ENCODE data around the gene ABCC1.

ABCC1 gene

DNA sequence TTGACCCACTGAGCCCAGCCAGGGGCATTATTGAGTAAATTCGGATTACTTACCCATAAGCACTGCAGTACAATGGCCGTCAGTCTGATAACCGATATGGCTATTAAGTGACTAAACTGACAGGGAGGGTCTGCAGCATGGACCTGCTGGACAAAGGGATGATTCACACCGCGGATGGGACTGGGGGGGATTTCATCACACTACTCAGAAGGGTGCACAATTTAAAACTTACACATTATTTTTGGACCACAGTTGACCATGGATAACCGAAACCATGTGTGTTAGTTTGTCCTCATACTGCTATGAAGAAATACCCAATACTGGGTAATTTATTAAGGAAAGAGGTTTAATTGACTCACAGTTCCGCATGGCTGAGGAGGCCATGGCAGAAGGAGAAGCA is 167.4 kb downstream of the ABCC1 start:
- no peak for DNase-seq

DNA sequence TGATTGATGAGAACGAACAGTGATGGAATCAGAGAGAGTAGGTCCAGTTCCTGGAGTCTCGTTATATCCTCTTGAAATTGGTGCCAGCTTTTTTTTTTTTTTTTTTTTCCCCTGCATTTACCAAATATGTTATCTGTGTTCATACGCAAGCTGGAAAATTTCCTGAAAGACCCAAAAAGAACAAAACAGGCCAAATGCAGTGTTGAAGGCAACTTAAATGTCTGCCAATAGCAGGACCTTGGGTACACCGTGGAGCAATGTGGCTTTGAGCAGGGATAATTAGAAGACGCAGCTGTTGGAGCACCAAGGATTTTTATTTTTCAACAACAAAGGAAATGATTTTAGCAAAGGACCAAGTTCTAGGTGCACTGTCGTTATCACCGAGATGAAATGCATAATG is 168.9 kb downstream of the ABCC1 start:
- DNase-seq: no peak

DNA sequence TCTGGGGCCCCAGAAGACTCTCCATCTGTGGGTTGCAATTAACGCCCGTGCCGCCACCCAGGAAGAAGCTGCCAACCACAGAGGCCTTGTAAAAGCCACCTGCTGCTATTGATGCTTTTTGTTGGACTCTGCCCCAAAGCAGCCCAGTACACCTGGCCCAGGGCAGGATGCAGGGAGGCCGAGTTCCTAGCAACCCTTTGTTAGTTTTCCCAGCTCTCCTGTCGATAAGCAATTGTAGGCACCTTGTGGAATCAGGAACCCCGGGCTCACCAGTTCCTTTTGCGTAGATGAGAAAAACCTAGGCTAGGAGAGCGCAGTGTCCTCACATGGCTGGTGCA is 170.6 kb downstream of the ABCC1 start:
- DNase-seq: peak; percentile 2

DNA sequence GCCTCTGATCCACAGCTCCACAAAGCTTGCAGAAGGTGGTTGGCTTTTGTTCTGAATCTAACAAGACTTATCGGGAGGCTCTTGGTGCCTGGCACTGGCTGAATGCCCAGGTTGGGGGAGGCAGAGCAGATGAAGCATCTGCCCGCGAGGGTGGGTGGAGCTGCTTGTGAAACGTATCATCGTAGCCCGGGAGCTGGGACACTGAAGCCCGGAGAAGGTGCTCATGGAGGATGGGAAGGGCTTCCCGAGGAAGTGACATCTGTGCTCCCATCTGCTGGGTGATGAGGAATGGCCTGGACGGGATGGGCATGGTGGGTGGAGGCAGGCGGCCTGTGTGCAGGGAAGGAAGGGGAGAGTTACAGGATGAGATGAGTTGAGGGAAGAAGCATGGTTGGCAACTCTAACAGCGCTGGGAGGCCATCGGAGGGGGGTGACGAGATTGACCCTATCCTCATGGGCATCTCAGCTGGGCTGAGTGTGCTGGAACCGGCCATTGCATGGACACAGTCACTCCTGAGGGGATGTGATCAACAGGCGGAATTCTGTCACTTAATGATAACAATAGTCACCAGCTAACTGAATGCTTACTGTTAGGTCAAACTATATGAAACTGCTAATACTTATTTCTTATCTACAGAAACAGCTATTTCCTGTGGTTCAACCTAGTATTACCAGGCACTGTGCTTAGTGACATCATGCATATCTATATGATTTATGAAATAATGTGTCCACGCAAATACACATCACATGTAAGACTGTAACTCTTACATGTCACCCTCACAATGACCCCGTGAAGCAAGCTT is 171.2 kb downstream of the ABCC1 start:
- no peak for DNase-seq

DNA sequence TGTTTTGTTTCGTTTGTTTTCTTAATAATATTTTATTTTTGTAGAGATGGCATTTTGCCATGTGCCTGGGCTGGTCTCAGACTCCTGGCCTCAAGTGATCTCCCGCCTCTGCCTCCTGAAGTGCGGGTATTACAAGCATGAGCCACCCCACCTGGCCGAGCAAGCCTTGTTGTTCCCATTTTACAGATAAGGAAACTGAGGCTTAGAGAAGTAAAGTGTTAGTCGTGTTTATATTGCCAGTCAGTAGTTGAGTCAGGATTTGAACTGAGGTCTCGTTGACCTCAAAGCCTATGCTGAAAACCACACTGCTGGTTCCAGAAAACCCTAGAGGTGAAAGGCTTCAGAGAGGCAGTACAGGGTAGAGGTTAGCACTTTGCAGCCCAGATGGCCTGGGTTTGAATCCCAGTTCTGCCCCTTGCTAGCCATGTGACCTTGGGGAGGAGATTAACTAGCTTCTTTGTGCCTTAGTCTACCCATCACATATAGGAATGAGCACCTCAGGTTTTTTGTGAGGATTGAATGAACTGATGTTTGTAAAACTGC is 171.8 kb downstream of the ABCC1 start:
- DNase-seq: no peak

DNA sequence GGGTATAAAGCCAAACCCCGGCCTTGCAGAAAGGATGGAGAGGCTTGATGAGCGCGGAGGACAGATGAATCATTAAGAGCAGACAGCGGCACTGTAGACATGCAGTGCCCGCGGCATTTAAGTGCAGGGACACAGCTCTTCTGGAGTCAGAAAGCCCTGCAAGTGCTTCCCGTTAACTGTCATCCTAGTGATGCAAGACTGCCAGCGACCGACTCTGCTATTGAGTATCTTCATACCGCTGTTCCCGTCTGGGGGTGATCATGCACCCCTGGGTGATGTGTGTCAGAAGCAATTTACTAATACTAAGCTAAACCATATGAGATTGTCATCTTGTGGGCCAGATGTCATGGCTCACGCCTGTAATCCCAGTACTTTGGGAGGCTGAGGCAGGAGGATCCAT is 172.8 kb downstream of the ABCC1 start:
- DNase-seq: no peak

DNA sequence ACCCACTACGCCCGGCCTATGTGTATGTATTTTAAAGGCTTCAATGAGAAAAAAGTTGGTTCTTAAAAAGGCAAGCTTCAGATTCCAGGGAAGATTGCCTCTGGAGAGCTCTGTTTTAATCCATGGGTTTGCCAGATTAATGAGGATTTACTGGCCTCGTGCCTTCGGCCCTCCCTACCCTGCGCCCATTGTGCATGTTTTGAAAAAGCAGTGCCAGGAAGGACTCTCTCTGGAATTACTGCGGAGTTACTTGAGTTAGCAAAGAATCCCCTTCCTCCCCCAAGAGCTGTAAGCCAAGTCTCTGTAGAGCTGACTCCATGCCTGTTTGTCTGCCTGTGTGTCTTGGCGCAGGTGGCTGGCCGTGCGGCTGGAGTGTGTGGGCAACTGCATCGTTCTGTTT is 175.0 kb downstream of the ABCC1 start:
- DNase-seq: no peak

DNA sequence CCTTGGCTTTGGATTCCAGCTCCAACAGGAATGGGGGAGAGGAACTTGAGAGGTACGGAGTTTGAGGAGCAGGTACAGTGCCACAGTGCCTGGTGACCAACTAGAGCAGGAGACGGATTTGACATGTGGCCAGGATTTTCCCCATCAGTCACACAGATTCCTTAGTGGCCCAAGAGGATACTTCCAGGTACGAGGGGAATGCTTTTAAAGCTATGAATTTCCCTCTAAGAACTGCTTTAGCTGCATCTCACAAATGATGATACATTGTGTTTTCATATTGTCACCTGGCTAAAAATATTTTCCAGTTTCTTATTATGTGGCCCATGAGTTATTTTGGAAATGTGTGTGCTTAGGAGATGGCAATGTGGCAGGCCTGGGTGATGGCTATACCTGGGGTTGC is 175.6 kb downstream of the ABCC1 start:
- no peak for DNase-seq

DNA sequence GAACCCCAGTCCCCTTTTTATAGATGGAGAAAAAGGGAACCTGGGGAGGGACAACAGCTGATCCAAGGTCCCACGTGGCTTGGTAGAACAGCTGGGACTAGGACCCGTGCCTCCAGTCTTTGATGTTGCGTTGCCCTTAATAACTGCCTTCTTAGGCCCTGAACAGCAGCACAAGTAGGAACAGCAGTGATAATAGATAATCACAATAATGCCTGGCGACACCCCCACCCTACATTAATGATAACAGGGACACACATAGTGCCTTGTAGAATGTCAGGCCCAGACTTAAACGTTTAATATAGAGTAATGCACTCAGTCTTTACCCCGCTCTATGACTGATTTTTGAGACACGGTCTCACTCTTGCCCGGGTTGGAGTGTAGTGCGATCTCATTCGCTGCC is 177.5 kb downstream of the ABCC1 start:
- no peak for DNase-seq

DNA sequence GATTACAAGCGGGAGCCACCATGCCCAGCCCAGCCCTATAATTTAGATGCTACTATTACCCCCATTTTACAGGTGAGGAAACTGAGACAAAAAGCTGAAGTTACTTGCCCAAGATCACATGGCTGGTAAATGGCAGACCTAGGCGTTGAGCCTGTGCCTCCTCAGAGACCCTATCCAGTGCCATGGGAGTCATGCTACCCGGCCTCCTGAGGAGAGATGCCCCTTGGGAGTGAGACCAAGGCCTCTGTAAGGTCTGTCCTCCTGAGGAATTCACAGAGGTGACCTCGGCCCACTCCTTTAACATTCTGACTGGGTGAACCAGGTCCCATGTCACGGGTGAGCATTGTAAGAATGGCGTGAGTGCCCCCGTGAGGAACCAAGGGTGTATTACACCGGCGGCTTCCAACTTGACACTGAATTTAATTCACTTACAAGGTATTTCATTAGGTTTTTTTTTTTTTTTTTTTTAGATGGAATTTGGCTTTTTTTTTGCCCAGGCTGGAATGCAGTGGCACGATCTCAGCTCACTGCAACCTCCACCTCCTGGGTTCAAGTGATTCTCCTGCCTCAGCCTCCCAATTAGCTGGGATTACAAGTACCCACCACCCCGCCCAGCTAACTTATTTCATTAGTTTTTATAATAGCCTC is 178.2 kb downstream of the ABCC1 start:
- DNase-seq: peak; percentile 68

DNA sequence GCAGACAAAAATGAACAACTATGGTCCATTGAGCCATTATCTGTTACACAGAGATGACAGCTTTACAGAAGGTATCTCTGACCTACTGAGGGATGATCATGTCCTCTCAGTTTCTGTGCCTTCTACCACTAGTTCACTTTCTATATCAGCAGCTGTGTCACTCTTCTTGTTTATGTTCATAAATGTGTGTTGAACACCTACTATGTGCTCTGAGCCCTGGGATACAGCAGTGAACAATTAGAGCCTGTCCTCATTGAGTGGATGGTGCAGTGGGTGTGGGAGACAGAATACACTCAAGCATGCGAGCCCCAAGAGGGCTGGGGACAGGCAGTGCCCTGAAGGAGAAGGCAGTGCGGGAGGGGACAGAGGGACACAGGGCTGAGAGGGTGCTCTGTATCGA is 181.8 kb downstream of the ABCC1 start:
- DNase-seq: no peak

DNA sequence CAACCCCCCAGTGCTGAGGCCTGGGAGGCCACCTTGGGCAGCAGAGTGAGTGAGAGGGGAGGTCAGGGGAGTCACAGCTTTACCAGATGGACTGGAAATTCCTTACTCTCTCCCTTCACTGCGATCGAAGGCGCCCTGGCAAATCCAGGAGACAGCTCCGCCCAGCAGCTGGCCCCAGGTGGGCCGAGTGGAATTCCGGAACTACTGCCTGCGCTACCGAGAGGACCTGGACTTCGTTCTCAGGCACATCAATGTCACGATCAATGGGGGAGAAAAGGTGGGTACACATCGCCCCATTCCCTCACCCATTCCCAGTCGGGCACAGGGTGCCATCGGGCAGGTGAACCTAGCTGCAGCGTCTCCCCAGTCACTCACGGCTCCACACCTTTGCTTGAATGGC is 182.2 kb downstream of the ABCC1 start:
- DNase-seq: no peak

DNA sequence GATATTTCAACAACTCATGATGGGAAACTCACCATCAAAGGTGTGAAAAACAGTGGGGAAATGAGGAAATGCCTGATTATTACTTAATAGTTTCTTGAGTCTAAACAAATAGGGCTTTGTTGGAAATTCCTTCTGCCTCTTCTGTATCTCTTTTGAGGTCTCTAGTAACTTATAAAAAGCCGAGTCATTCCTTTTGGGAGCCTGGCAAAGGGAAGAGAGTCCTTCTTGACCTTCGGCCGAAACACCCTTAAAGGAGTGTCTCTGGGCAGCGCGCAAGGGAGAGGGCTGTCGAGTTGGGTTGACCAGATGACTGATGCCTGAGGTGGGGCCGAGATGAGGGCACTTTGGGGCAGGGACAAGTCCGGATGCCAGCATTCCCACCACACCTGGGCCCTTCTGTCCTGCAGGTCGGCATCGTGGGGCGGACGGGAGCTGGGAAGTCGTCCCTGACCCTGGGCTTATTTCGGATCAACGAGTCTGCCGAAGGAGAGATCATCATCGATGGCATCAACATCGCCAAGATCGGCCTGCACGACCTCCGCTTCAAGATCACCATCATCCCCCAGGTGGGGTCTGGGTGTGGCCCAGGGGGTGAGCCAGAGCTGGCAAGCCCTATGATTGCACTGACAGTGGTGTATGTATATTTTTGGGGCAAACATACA is 184.7 kb downstream of the ABCC1 start:
- no peak for DNase-seq

DNA sequence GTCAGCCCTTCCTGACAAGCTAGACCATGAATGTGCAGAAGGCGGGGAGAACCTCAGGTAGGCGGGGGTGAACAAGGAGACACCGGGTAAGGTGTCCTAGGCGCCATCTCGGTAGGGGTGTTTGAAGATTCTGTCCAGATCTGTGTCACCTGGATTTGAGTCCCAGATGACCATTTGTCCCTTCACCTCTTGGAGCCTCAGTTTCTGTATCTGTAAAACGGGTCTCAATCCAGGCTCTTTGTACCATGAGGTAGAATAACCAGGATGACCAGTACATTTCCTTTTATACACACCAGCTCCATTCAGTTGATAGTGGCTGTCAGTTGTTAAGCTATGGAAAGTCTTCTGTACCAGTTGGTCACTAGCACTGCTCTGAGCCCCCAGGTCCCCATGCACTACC is 187.2 kb downstream of the ABCC1 start:
- DNase-seq: no peak

DNA sequence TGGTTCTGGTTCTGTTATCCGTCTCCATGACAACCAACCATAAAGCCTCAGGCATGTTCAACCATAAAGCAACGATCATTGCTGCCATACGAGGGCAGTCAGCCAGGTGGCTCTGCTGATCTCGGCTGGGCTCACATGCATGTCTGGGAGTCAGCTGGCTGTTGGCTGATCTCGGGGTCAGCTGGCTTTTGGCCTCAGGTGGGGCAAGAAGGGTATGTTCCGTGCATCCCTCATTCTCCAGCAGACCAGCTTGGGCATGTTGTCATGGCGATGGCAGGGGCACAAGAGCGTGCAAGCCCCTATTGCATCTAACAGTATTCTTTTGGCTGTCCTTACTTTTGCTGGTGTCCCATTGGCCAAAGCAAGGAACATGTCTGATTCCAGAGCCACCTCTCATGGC is 187.7 kb downstream of the ABCC1 start:
- DNase-seq: no peak

DNA sequence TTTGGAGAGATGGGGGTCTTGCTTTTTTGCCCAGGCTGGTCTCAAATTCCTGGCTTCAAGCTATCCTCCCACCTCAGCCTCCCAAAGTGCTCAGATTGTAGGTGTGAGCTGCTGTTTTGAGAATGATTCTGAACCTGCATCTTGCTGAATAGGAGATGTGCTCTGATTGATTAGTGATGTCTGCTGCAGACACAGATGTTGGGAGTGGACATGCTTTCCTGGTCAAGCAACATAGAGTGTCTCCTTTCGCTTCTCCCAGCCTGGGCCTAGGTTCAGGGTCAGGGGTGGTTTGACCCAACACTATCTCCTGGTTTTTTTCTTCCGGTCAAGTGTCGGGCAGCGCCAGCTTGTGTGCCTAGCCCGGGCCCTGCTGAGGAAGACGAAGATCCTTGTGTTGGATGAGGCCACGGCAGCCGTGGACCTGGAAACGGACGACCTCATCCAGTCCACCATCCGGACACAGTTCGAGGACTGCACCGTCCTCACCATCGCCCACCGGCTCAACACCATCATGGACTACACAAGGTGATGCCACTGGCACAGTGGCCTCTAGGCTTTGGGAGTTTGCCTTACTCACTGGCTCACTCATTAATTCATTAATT is 188.7 kb downstream of the ABCC1 start:
- no peak for DNase-seq

DNA sequence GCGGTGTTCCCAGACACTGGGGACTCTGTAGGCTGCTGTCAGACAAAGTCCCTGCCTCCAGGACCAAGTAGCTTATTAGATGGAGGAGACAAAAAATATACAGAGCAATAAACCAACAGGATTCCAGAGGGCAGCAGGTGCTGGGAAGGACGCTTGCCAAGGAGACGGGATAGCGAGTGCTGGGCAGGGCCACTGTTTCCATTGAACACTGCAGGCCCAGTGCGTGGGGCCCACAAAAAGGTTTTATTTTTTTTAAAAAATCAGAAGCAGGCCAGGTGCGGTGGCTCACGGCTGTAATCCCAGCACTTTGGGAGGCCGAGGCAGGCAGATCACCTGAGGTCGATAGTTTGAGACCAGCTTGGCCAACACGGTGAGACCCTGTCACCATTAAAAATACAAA is 189.6 kb downstream of the ABCC1 start:
- DNase-seq: no peak

DNA sequence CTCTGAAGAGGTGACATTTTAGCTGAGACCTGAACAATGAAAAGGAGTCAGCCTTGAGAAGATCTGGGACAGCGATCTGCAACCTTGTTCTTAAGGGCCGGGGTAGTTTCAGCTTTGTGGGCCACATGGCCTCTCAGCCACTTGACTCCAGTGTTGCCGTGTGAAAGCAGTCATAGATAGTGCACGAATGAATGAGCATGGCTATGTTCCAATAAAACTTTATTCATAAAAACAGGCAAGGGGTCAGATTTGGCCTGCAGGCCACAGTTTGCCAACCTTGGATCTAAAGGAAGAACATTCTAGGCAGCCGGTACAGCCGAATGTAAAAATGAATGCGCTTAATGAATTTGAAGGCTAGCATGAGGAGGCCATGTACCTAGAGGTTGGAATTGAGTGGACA is 190.4 kb downstream of the ABCC1 start:
- DNase-seq: no peak

DNA sequence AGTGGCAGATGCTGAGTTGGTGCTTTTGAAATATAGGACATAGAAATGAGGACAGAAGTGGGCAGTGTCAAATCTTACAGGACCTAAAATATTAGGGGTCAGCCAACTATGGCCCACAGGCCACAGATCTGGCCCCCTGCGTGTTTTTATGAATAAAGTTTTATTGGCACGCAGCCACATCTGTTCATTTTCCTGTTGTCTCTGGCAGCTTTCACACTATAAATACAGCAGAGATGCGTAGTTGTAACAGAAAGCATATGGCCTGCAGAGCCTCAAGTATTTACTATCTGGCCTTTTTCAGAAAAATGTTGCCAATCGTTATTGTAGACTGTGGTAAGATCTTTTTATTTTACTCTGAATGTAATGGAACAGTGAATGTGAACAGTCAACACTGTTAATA is 191.1 kb downstream of the ABCC1 start:
- no peak for DNase-seq

DNA sequence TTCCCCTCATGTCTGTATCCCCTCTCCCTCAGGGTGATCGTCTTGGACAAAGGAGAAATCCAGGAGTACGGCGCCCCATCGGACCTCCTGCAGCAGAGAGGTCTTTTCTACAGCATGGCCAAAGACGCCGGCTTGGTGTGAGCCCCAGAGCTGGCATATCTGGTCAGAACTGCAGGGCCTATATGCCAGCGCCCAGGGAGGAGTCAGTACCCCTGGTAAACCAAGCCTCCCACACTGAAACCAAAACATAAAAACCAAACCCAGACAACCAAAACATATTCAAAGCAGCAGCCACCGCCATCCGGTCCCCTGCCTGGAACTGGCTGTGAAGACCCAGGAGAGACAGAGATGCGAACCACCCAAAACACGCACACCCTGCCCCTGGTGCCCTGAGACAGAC is 191.7 kb downstream of the ABCC1 start:
- no peak for DNase-seq

DNA sequence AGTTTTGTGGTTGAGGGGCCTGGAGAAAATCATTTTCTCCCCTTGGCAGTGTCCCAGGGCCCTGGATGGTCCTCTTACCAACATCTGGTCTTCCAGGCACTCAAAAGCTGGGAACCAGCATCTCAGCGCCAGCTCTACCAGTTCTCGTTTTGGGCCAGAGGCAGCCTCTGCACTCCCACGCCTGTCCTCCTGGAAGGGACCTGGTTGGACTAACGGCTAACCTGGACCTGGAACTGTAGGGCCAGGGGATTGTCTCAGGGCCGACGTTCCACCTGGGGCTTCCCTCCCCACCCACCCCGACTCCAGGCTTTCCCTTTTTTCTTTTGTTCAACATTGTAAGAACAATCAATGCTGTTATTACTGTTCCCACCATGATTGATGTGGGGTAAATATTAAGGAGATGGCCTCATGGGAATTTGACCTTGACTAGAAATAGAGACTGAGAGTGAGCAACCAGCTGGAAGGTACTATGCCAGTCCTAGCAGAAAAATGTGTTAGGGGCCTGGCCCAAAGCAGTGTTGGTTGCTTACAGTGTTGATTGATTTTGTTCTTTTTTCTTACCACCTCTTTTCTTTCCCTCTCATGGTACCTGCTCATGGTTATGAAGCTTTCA is 192.5 kb downstream of the ABCC1 start:
- no peak for DNase-seq

DNA sequence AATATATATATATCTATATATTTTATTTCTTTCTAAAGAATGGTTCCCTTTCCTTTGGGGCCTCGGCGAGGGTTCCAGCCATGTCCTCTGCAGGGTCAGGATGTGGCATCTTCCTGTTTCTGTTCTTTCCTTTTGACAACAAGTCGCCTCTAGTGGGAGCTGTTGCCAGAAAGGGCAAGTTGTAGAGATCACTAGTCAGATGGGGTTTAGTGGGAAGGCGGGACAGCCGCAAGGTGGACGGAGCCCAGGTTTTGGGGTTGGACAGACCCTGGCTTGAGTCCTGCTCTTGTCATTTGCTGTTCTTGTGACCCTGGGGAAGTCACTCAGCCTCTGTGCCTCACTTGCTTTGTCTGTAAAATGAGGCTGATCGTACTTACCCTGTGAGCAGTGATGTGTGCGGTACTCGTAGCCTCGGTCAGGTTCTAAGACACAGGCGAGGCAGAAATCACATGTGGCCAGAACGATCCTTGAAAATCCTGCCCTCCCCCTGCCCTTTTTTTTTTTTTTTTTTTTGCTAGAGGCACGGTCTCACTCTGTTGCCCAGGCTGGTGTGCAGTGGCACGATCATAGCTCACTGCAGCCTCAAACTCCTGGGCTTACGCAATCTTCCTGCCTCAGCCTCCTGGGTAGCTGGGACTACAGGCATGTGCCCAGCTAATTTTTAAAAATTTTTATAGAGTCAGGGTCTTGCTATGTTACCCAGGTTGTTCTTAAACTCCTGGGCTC is 193.8 kb downstream of the ABCC1 start:
- DNase-seq: no peak

DNA sequence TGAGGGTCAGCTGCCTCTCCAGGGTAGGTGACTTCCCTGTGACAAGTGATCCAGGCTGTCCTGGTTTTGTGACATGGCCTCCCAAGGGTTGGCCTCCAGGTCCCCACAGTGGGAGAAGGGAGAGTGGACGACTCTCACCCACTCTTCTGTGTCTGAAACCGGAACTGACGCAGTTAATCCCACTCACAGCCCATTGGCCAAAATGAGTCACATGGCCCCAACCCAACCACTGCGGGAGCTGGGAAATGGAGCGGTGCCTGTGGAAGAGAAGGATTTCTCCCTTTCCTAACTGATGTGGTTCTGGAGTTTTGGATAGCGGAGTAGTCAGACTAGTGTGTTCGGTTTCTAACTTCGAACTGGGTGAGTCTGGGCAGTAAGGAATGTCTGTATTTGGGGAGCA is 194.5 kb downstream of the ABCC1 start:
- DNase-seq: no peak

Data from CD4-positive, alpha-beta T cell treated with Interleukin-4 for 4 hours (primary cell).